SU-DHL-6 (cell line): ENCODE measurements around the gene KDM3A.

Experiments used
- H2AFZ ChIP-seq: fragments of 200-600 bp; sonication (generic); 2 replicates; pipeline ENCODE4 v1.6.1; 2014; ENCODE audit warnings: low read depth, mild to moderate bottlenecking, moderate library complexity, mixed read lengths, antibody characterized with exemption, low read length; ENCODE audit not compliant: severe bottlenecking
- H3F3A ChIP-seq: fragments of 200-600 bp; shearing (Covaris generic); 2 replicates; pipeline ENCODE4 v1.6.0; 2016; ENCODE audit warnings: antibody characterized with exemption, mild to moderate bottlenecking; ENCODE audit not compliant: insufficient read depth
- H3K27ac ChIP-seq: fragments of 200-600 bp; sonication (generic); 2 replicates; pipeline ENCODE4 v1.5.1; 2016; ENCODE audit warnings: low read depth, mild to moderate bottlenecking, low read length, moderate library complexity, mixed read lengths
- H3K27me3 ChIP-seq: fragments of 200-600 bp; sonication (generic), shearing (Covaris generic); 2 replicates; pipeline ENCODE4 v1.6.0; 2014; ENCODE audit warnings: mild to moderate bottlenecking, low read length
- H3K36me3 ChIP-seq: fragments of 200-600 bp; sonication (generic); 2 replicates; pipeline ENCODE4 v1.6.1; 2014; ENCODE audit warnings: mild to moderate bottlenecking, low read length, mixed read lengths
- H3K4me2 ChIP-seq: fragments of 300-600, 200-600 bp; shearing (Covaris generic), sonication (generic); 2 replicates; pipeline ENCODE4 v1.6.0; 2014; ENCODE audit warnings: low read length, low read depth, mild to moderate bottlenecking; ENCODE audit not compliant: poor library complexity, severe bottlenecking
- H3K4me3 ChIP-seq: fragments of 200-600 bp; sonication (generic); 2 replicates; pipeline ENCODE4 v1.5.1; 2014; ENCODE audit warnings: antibody characterized with exemption, low read length, mild to moderate bottlenecking, mixed read lengths; ENCODE audit not compliant: insufficient read depth, poor library complexity, severe bottlenecking
- H3K79me2 ChIP-seq: fragments of 200-600 bp; sonication (generic); 2 replicates; pipeline ENCODE4 v1.6.1; 2014; ENCODE audit warnings: mild to moderate bottlenecking, low read length, moderate library complexity; ENCODE audit not compliant: insufficient read depth
- H3K9ac ChIP-seq: fragments of 200-600 bp; sonication (generic); 2 replicates; pipeline ENCODE4 v1.7.0; 2014; ENCODE audit warnings: mild to moderate bottlenecking, low read length
- H3K9me2 ChIP-seq: fragments of 200-600 bp; sonication (generic); replicated peaks from 2 replicates; pipeline ENCODE4 v1.6.1; 2014; ENCODE audit warnings: low read length; ENCODE audit not compliant: insufficient read depth
- H3K9me3 ChIP-seq: fragments of 200-600 bp; sonication (generic); 2 replicates; pipeline ENCODE4 v1.6.1; 2014; ENCODE audit warnings: low read length, mixed read lengths; ENCODE audit not compliant: insufficient read depth
- H4K20me1 ChIP-seq: fragments of 200-600 bp; sonication (generic); 2 replicates; pipeline ENCODE4 v1.6.1; 2014; ENCODE audit warnings: low read depth, mild to moderate bottlenecking, antibody characterized with exemption, low read length, moderate library complexity, mixed read lengths
- CTCF ChIP-seq: fragments of 200-600 bp; sonication (generic); IDR thresholded peaks from one replicate; pipeline ENCODE4 v1.5.1; 2017; ENCODE audit warnings: antibody characterized with exemption, mild to moderate bottlenecking, low read length, moderate library complexity; ENCODE audit not compliant: insufficient read depth, poor library complexity, severe bottlenecking
- EZH2phosphoT487 ChIP-seq: fragments of 200-600 bp; sonication (generic), shearing (Covaris generic); conservative IDR thresholded peaks from 2 replicates; pipeline ENCODE4 v1.6.1; 2018; ENCODE audit warnings: mild to moderate bottlenecking, antibody characterized with exemption, low read length, moderate library complexity, mixed read lengths

KDM3A gene

DNA sequence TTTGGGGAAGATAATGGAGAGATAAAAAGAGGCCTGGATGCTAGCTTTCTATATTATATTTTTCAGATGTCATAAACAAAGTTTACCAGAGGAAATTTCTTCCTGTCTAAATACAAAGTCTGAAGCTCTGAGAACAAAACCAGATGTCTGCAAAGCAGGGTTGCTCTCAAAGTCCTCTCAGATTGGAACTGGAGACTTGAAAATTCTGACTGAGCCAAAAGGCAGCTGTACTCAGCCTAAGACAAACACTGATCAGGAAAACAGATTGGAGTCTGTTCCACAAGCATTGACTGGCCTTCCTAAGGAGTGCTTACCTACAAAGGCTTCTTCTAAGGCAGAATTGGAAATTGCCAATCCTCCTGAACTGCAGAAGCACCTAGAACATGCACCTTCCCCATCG, 25.1 kb downstream of the KDM3A start:
- Histone ChIP-seq H3K79me2 (no peaks in the 10 kb centered on the region; the same call in 1 of the 2 replicates), H3F3A (no peaks in the 10 kb centered on the region; the same call in 1 of the 2 replicates)

GRCh38 chr2:86468162-86469033, 27.2 kb downstream of the KDM3A start:
- Histone ChIP-seq H4K20me1 (no peaks in the 10 kb centered on the region), H3K9ac (no peak overlapping the region), H3K79me2 (no peaks in the 10 kb centered on the region; the same call in 1 of the 2 replicates), H3K36me3 (peaks cover 65% of the 10 kb centered on the region; the same call in 1 of the 2 replicates), H3K4me2 (no peak overlapping the region), H3K27ac (no peak overlapping the region), H3K4me3 (no peak overlapping the region), H2AFZ (no peak overlapping the region), H3K9me3 (no peaks in the 10 kb centered on the region), H3F3A (no peaks in the 10 kb centered on the region; the same call in 1 of the 2 replicates), H3K27me3 (no peaks in the 10 kb centered on the region), H3K9me2 (no peaks in the 10 kb centered on the region)
- TF ChIP-seq CTCF (no peak), EZH2phosphoT487 (no peak)

More for the DNA sequence above, 25.1 kb downstream of the KDM3A start:
- no peaks in the 10 kb centered on the region for H3K9me3 ChIP-seq
- no peak overlapping the region for H3K4me2 ChIP-seq
- H3K4me3 ChIP-seq: no peak overlapping the region
- H3K27me3 ChIP-seq: no peaks in the 10 kb centered on the region
- H3K9me2 ChIP-seq: no peaks in the 10 kb centered on the region
- no peak overlapping the region for H3K9ac ChIP-seq
- no peak overlapping the region for H3K27ac ChIP-seq
- no peaks in the 10 kb centered on the region for H4K20me1 ChIP-seq
- TF ChIP-seq CTCF (no peak), EZH2phosphoT487 (no peak)
- no peak overlapping the region for H2AFZ ChIP-seq
- peaks cover 60% of the 10 kb centered on the region; the same call in 1 of the 2 replicates for H3K36me3 ChIP-seq

GRCh38 chr2:86470890-86471289, 29.7 kb downstream of the KDM3A start:
- Histone ChIP-seq H3F3A (no peaks in the 10 kb centered on the region; the same call in 1 of the 2 replicates), H3K79me2 (no peaks in the 10 kb centered on the region), H3K4me2 (no peak overlapping the region), H3K27me3 (no peaks in the 10 kb centered on the region), H3K9me3 (no peaks in the 10 kb centered on the region), H3K4me3 (no peak overlapping the region), H4K20me1 (no peaks in the 10 kb centered on the region), H3K9ac (no peak overlapping the region), H2AFZ (no peak overlapping the region), H3K9me2 (no peaks in the 10 kb centered on the region), H3K27ac (no peak overlapping the region), H3K36me3 (peaks cover 59% of the 10 kb centered on the region; the same call in 1 of the 2 replicates)
- TF ChIP-seq CTCF (no peak), EZH2phosphoT487 (no peak)
